ENCODE results near the gene GULP1. TPM values are rescaled to one million over a fixed set of nuclear protein-coding genes. Genes with fewer than 3 reads are reported as not detected.

Gene GULP1
- total and polyA plus RNA-seq, 2 experiments from 2014 or later = 94.6 to 181 TPM

DNA sequence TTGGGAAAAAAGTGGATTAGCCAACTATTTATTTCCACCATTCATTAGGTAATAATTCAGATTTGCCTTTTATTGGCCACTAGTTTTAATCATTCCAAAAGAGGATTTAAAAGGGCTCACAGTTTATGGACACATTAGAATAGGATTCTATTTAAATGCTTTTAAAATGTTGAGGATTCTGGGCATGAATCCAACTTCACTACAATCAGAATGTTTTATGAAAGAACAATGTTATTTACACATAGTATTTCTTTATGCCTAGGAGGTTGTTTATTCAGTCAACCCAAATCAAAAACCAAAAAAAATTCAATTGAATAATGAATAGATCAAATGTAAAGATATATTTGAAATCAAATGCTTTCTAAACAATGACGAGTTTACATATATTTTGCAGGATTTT, 232.2 kb downstream of the GULP1 start:
- H3K4me1 Mint-ChIP-seq = peaks cover 3% of the 10 kb centered on the region; the same call in 1 of the 3 replicates
- Histone ChIP-seq H3K36me3 (ENCODE audit: insufficient read depth) (no peaks in the 10 kb centered on the region), H4K20me1 (replicated peaks; ENCODE audit: insufficient read depth) (no peaks in the 10 kb centered on the region), H3K79me2 (replicated peaks; ENCODE audit: insufficient read depth) (peaks cover 11% of the 10 kb centered on the region; the same call in 1 of the 2 replicates), H3K4me2 (no peak overlapping the region), H3K9me2 (ENCODE audit: insufficient read depth) (no peaks in the 10 kb centered on the region), H3K27me3 (ENCODE audit: insufficient read depth) (no peaks in the 10 kb centered on the region), H2AFZ (no peak overlapping the region), H3K27ac (ENCODE audit: low read depth) (no peak overlapping the region), H3K4me1 (ENCODE audit: insufficient read depth) (no peaks in the 10 kb centered on the region), H3K4me3 (no peak overlapping the region), H3F3A (replicated peaks; ENCODE audit: low read depth) (no peaks in the 10 kb centered on the region)
- H3K4me3 Mint-ChIP-seq = no peak overlapping the region
- no peak overlapping the region for H3K27ac Mint-ChIP-seq
- no peaks in the 10 kb centered on the region for H3K9me3 Mint-ChIP-seq
- ATAC-seq (no peak), DNase-seq (ENCODE audit: low spot score) (no peak)
- peaks cover 28% of the 10 kb centered on the region; the same call in 2 of the 3 replicates for H3K36me3 Mint-ChIP-seq (ENCODE audit: low read depth)
- TF ChIP-seq ZNF114 (CRISPR knock-in tag; IDR thresholded peaks at IDR 0.05) (no peak), ETS1 (IDR thresholded peaks at IDR 0.05) (no peak), STAT1 (IDR thresholded peaks at IDR 0.05; ENCODE audit: unreplicated experiment) (no peak), JUNB (IDR thresholded peaks at IDR 0.05; ENCODE audit: unreplicated experiment) (no peak), EZH2phosphoT487 (IDR thresholded peaks at IDR 0.05; ENCODE audit: unreplicated experiment) (no peak), NANOG (IDR thresholded peaks at IDR 0.05; ENCODE audit: borderline replicate concordance) (no peak), POLR2AphosphoS5 (IDR thresholded peaks at IDR 0.05; ENCODE audit: low read depth) (no peak), EZH2 (IDR thresholded peaks at IDR 0.05; ENCODE audit: low read depth, unreplicated experiment) (no peak), CREB1 (CRISPR knock-in tag; IDR thresholded peaks at IDR 0.05; ENCODE audit: low read depth) (no peak)
- TF ChIP-seq, protein P1, sequence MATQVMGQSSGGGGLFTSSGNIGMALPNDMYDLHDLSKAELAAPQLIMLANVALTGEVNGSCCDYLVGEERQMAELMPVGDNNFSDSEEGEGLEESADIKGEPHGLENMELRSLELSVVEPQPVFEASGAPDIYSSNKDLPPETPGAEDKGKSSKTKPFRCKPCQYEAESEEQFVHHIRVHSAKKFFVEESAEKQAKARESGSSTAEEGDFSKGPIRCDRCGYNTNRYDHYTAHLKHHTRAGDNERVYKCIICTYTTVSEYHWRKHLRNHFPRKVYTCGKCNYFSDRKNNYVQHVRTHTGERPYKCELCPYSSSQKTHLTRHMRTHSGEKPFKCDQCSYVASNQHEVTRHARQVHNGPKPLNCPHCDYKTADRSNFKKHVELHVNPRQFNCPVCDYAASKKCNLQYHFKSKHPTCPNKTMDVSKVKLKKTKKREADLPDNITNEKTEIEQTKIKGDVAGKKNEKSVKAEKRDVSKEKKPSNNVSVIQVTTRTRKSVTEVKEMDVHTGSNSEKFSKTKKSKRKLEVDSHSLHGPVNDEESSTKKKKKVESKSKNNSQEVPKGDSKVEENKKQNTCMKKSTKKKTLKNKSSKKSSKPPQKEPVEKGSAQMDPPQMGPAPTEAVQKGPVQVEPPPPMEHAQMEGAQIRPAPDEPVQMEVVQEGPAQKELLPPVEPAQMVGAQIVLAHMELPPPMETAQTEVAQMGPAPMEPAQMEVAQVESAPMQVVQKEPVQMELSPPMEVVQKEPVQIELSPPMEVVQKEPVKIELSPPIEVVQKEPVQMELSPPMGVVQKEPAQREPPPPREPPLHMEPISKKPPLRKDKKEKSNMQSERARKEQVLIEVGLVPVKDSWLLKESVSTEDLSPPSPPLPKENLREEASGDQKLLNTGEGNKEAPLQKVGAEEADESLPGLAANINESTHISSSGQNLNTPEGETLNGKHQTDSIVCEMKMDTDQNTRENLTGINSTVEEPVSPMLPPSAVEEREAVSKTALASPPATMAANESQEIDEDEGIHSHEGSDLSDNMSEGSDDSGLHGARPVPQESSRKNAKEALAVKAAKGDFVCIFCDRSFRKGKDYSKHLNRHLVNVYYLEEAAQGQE (IDR thresholded peaks at IDR 0.05; ENCODE audit: unreplicated experiment) = no peak
- H3K27me3 Mint-ChIP-seq (ENCODE audit: insufficient read depth, low read depth, poor library complexity) = peaks cover 2% of the 10 kb centered on the region

DNA sequence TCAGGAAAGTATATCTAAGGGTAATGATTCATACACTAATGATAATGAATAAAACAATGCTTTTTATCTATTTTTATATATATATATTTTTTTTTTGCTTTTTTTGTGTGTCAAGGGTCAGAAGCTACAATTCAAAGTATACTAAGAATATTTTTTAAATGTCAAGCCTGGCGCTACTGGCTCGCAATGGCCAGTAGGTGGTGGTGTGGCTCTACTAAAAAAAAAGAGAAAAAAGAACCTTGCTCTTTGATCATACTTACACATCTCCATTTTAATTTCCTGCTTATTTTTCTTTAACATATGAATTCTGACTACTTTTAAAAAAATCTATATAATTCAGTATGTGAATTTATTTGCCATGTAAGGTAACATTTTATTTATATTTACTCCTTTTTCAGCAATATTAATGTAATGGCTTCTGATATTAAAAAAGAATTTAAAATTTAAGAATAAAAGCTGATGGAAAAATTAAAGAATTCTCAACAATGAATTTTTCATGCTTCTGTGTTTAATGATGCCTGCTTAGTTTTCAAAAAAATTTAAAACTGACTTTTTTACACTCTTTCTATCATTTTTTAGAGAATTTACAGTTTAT, 232.9 kb downstream of the GULP1 start:
- DNase-seq (ENCODE audit: low spot score) = peak; percentile 68
- Histone ChIP-seq H3K27me3 (ENCODE audit: insufficient read depth) (no peaks in the 10 kb centered on the region), H3K4me2 (no peak overlapping the region)

More for the DNA sequence above, 232.9 kb downstream of the GULP1 start:
- no peaks in the 10 kb centered on the region for H3K9me3 Mint-ChIP-seq
- Histone ChIP-seq H3F3A (replicated peaks; ENCODE audit: low read depth) (no peaks in the 10 kb centered on the region), H4K20me1 (replicated peaks; ENCODE audit: insufficient read depth) (no peaks in the 10 kb centered on the region), H2AFZ (no peak overlapping the region), H3K4me1 (ENCODE audit: insufficient read depth) (no peaks in the 10 kb centered on the region), H3K36me3 (ENCODE audit: insufficient read depth) (no peaks in the 10 kb centered on the region), H3K27ac (ENCODE audit: low read depth) (no peak overlapping the region), H3K9me2 (ENCODE audit: insufficient read depth) (no peaks in the 10 kb centered on the region), H3K79me2 (replicated peaks; ENCODE audit: insufficient read depth) (peaks cover 5% of the 10 kb centered on the region; the same call in 1 of the 2 replicates), H3K4me3 (no peak overlapping the region)
- peaks cover 2% of the 10 kb centered on the region for H3K27me3 Mint-ChIP-seq (ENCODE audit: insufficient read depth, low read depth, poor library complexity)
- ATAC-seq = no peak
- TF ChIP-seq CTCF (conservative IDR thresholded peaks at IDR 0.05; ENCODE audit: low read depth in 2 of 2) = peak; percentile 70 to 78
- TF ChIP-seq, protein P1 (IDR thresholded peaks at IDR 0.05; ENCODE audit: unreplicated experiment) = no peak
- no peak overlapping the region for H3K4me3 Mint-ChIP-seq
- H3K4me1 Mint-ChIP-seq = peaks cover 3% of the 10 kb centered on the region; the same call in 1 of the 3 replicates
- peaks cover 33% of the 10 kb centered on the region; the same call in 2 of the 3 replicates for H3K36me3 Mint-ChIP-seq (ENCODE audit: low read depth)
- H3K27ac Mint-ChIP-seq = no peak overlapping the region

Measured in GM23338 (cell line).